NT2/D1 (cell line): ENCODE measurements around the gene SLC19A1.

Source experiments
- YY1 ChIP-seq: IDR thresholded peaks from 2 replicates; pipeline ENCODE4 v1.6.1; 2011; ENCODE audit not compliant: insufficient read length, insufficient read depth
- ZNF274 ChIP-seq: IDR thresholded peaks from 2 replicates; pipeline ENCODE4 v1.6.1; 2011; ENCODE audit warnings: mild to moderate bottlenecking, low read depth, low read length

DNA sequence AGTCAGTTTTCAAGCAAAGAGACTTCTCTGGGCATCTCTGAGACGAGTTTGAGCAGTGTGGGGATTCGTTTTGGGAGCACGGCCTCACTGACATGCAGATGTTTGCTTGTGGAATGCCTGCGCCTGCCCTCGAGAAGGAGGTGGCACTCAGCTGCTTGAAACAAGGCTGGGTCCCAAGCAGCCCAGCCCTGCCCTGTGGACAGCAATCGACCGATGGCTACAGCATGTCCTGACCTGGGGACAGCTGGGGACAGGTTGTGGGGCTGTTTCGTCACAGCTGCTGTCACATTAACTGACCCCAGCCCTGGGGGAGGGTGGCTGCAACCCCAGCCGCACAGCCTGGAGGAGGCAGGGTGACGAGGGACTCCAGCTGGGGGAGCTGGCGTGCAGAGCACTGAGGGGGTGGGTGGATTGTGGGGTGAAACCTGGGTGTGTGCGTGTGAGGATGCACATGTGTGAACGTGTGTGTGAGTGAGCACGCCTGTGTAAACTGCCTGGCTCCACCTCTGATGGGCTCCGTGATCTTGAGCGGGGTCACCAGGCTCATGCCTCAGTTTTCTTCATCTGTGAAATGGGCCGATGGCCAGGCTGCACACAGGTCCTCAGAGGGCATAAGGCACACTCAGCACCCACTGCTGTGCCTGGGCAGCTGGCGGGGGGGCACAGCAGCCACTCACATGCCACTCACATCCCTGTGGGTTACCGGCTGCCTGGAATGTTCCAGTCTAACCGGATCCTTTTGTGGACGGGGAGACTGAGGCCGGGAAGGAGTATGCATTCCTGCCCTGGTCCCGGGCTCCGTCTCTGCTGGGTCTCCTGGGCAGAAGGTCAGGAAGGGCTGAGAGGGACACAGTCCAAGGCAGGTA is 87.9 kb downstream of the SLC19A1 start:
- TF ChIP-seq ZNF274 = no peak
- no peak for TF ChIP-seq YY1
